ENCODE measurements around the gene LCTL. TPM values are rescaled to one million over a fixed set of nuclear protein-coding genes. Genes with fewer than 3 reads are reported as not detected.

The LCTL gene
- total RNA-seq, 1 donor from 2014 or later, result 12.8 TPM

DNA sequence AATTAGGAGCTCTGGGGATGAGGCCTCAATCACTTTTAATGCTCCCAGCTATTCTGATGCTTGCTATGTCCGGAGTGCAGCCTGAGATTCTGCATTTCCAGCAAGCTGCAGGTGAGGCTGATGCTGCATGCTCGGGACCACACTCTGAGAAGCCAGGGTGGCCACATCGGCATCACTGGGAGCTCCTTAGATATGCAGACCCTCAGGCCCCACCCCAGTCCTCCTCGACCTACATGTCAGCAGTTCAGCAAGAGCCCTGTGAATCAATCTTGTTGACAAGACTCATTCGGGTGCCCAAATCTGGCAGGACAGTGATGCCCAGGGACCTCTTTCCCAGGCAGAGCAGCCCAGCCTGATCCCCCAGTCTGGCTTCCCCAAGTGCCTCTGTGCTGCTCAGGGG is 44.1 kb upstream of the LCTL start:
- Histone ChIP-seq H3K4me3 (ENCODE audit: insufficient read depth, low read depth, low read length) (no peak overlapping the region), H3K36me3 (ENCODE audit: insufficient read depth, low read length) (no peaks in the 10 kb centered on the region), H4K20me1 (ENCODE audit: insufficient read depth, low read length) (no peaks in the 10 kb centered on the region), H3K4me2 (ENCODE audit: low read length) (no peak overlapping the region), H3K27me3 (ENCODE audit: insufficient read depth, low read length) (no peaks in the 10 kb centered on the region), H3K79me2 (ENCODE audit: insufficient read depth, low read length) (no peaks in the 10 kb centered on the region), H2AFZ (ENCODE audit: low read depth, low read length) (no peak overlapping the region), H3K4me1 (ENCODE audit: insufficient read depth, low read length) (no peaks in the 10 kb centered on the region), H3K27ac (ENCODE audit: low read depth, low read length) (no peak overlapping the region), H3K9ac (ENCODE audit: low read length) (no peak overlapping the region), H3K9me3 (ENCODE audit: insufficient read depth, low read depth, low read length) (no peaks in the 10 kb centered on the region)
- no peak for TF ChIP-seq EZH2 (IDR thresholded peaks at IDR 0.05; ENCODE audit: insufficient read depth, low read length)
- TF ChIP-seq, protein P1, sequence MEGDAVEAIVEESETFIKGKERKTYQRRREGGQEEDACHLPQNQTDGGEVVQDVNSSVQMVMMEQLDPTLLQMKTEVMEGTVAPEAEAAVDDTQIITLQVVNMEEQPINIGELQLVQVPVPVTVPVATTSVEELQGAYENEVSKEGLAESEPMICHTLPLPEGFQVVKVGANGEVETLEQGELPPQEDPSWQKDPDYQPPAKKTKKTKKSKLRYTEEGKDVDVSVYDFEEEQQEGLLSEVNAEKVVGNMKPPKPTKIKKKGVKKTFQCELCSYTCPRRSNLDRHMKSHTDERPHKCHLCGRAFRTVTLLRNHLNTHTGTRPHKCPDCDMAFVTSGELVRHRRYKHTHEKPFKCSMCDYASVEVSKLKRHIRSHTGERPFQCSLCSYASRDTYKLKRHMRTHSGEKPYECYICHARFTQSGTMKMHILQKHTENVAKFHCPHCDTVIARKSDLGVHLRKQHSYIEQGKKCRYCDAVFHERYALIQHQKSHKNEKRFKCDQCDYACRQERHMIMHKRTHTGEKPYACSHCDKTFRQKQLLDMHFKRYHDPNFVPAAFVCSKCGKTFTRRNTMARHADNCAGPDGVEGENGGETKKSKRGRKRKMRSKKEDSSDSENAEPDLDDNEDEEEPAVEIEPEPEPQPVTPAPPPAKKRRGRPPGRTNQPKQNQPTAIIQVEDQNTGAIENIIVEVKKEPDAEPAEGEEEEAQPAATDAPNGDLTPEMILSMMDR (IDR thresholded peaks at IDR 0.05; ENCODE audit: insufficient read depth, low read depth, low read length), result no peak
- Mint-ChIP-seq H3K4me1 (ENCODE audit: low read depth, unreplicated experiment) (no peaks in the 10 kb centered on the region), H3K36me3 (ENCODE audit: low read depth, unreplicated experiment) (no peaks in the 10 kb centered on the region), H3K27me3 (ENCODE audit: low read depth, unreplicated experiment) (peaks cover 33% of the 10 kb centered on the region), H3K4me3 (ENCODE audit: unreplicated experiment) (no peak overlapping the region), H3K9me3 (ENCODE audit: unreplicated experiment) (no peaks in the 10 kb centered on the region), H3K27ac (ENCODE audit: unreplicated experiment) (no peak overlapping the region)
- DNase-seq (ENCODE audit: low read depth) (no peak), FAIRE-seq (no peak)

DNA sequence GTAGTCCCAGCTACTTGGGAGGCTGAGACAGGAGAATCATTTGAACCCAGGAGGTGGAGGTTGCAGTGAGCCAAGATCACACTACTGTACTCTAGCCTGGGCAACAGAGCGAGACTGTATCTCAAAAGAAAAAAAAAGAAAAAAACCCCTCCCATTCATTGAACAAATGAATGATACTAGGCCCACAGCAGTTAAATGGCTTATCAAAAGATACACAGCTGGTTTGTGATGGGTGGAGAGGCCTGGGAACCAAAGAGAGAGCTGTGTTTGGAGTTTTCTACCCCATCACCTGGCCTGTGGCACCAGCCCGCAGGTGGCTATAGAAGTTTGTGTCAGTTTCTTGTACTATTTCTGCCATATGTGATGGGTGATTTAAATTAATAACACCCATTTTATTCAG is 43.1 kb upstream of the LCTL start:
- no peaks in the 10 kb centered on the region for H3K36me3 ChIP-seq (ENCODE audit: insufficient read depth, low read length)
- H3K4me2 ChIP-seq (ENCODE audit: low read length), result no peak overlapping the region
- no peak overlapping the region for H3K4me3 ChIP-seq (ENCODE audit: insufficient read depth, low read depth, low read length)
- Mint-ChIP-seq H3K4me1 (ENCODE audit: low read depth, unreplicated experiment) (no peaks in the 10 kb centered on the region), H3K4me3 (ENCODE audit: unreplicated experiment) (no peak overlapping the region), H3K27me3 (ENCODE audit: low read depth, unreplicated experiment) (peaks cover 29% of the 10 kb centered on the region), H3K9me3 (ENCODE audit: unreplicated experiment) (no peaks in the 10 kb centered on the region), H3K36me3 (ENCODE audit: low read depth, unreplicated experiment) (no peaks in the 10 kb centered on the region), H3K27ac (ENCODE audit: unreplicated experiment) (no peak overlapping the region)
- no peak overlapping the region for H3K27ac ChIP-seq (ENCODE audit: low read depth, low read length)
- no peaks in the 10 kb centered on the region for H4K20me1 ChIP-seq (ENCODE audit: insufficient read depth, low read length)
- no peak for TF ChIP-seq EZH2 (IDR thresholded peaks at IDR 0.05; ENCODE audit: insufficient read depth, low read length)
- TF ChIP-seq, protein P1 (IDR thresholded peaks at IDR 0.05; ENCODE audit: insufficient read depth, low read depth, low read length), result no peak
- no peaks in the 10 kb centered on the region for H3K9me3 ChIP-seq (ENCODE audit: insufficient read depth, low read depth, low read length)
- FAIRE-seq (no peak), DNase-seq (ENCODE audit: low read depth) (no peak)
- H3K4me1 ChIP-seq (ENCODE audit: insufficient read depth, low read length), result no peaks in the 10 kb centered on the region
- no peaks in the 10 kb centered on the region for H3K79me2 ChIP-seq (ENCODE audit: insufficient read depth, low read length)
- H2AFZ ChIP-seq (ENCODE audit: low read depth, low read length), result no peak overlapping the region
- no peak overlapping the region for H3K9ac ChIP-seq (ENCODE audit: low read length)
- no peaks in the 10 kb centered on the region for H3K27me3 ChIP-seq (ENCODE audit: insufficient read depth, low read length)

DNA sequence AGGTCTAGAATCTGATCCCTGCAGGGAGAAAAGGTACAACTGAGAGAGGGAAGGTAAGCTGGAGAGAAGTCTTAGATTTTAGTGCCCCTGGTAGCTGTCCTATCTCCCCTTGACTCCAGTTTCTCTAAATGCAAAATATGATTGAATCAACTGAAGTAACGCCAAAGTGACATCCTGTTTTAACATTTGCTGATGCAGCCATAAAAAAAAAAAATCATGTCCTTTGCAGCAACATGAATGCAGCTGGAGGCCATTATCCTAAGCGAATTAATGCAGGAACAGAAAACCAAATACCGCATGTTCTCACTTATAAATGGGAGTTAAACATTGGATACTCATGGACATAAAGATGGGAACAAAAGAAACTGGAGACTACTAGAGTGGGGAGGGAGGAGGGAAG is 42.4 kb upstream of the LCTL start:
- no peaks in the 10 kb centered on the region for H3K9me3 Mint-ChIP-seq (ENCODE audit: unreplicated experiment)
- H3K27ac ChIP-seq (ENCODE audit: low read depth, low read length), result no peak overlapping the region

More for the DNA sequence above, 42.4 kb upstream of the LCTL start:
- peaks cover 27% of the 10 kb centered on the region for H3K27me3 Mint-ChIP-seq (ENCODE audit: low read depth, unreplicated experiment)
- TF ChIP-seq, protein P1 (IDR thresholded peaks at IDR 0.05; ENCODE audit: insufficient read depth, low read depth, low read length), result no peak
- no peaks in the 10 kb centered on the region for H3K4me1 Mint-ChIP-seq (ENCODE audit: low read depth, unreplicated experiment)
- Histone ChIP-seq H3K27me3 (ENCODE audit: insufficient read depth, low read length) (no peaks in the 10 kb centered on the region), H3K36me3 (ENCODE audit: insufficient read depth, low read length) (no peaks in the 10 kb centered on the region), H3K4me2 (ENCODE audit: low read length) (no peak overlapping the region), H3K4me3 (ENCODE audit: insufficient read depth, low read depth, low read length) (no peak overlapping the region), H2AFZ (ENCODE audit: low read depth, low read length) (no peak overlapping the region), H3K4me1 (ENCODE audit: insufficient read depth, low read length) (no peaks in the 10 kb centered on the region), H4K20me1 (ENCODE audit: insufficient read depth, low read length) (no peaks in the 10 kb centered on the region), H3K79me2 (ENCODE audit: insufficient read depth, low read length) (no peaks in the 10 kb centered on the region), H3K9ac (ENCODE audit: low read length) (no peak overlapping the region), H3K9me3 (ENCODE audit: insufficient read depth, low read depth, low read length) (no peaks in the 10 kb centered on the region)
- no peak overlapping the region for H3K4me3 Mint-ChIP-seq (ENCODE audit: unreplicated experiment)
- FAIRE-seq (no peak), DNase-seq (ENCODE audit: low read depth) (no peak)
- H3K27ac Mint-ChIP-seq (ENCODE audit: unreplicated experiment), result no peak overlapping the region
- no peaks in the 10 kb centered on the region for H3K36me3 Mint-ChIP-seq (ENCODE audit: low read depth, unreplicated experiment)
